Measurements from ENCODE around the gene RANBP2. TPM values are rescaled to one million over a fixed set of nuclear protein-coding genes. Genes with fewer than 3 reads are reported as not detected.
"Not testable (repeated sequence)": the region's sequence is repeated elsewhere in the genome, so short reads cannot be mapped to it uniquely, and the experiment has no call there.

The RANBP2 gene
- total and polyA plus RNA-seq, 2 experiments from 2014 or later: 9.6 to 72.9 TPM

DNA sequence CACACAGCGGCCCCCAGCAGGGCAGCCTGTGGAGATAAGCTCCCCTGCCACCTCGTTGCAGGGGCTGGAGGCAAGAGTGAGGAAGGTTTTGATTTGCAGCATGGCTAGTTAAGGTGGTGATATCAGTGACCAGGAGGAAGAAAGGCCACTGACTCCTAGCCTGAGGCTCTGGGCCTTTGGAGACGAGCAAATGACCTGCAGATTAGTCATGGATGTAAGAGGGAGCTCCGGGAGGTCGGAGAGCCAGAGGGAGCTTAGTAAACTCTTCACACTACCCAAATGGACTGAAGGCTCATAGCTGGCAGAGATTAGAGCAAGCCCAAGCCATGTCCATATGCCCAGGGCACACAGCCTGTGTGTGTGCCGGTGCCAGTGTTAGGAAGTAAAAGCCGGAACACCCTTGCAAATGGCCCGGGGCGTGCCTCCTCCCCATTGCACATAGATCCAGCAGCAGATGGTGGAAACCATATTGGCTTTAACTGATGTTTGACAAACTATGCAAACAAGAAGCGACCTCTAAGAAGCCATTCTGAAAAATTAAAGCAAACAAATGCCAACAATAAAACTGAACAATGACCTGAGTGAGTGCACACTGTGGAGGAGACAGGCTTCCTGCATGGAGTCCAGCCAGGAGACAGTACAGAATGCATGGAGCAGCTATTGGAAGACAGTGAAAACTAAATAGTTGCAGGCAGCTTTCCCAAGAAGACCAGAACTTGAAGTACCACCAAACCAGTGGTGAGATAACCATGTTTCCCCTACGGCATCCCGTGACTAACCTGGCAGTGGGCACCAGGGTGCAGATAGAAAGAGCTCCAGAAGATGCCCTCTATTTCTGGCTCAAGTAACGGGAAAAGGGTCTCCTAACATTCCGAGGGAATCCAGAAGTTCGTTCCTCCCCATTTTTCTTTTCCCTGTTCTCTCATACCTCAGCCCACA lies 30.2 kb upstream of the RANBP2 start:
- H3K4me2 ChIP-seq; H3K27me3 ChIP-seq; H3K36me3 ChIP-seq (replicated peaks; ENCODE audit: insufficient read depth, low read depth); H3K27ac ChIP-seq; H3K4me3 ChIP-seq; H3K79me2 ChIP-seq; H3K4me1 ChIP-seq (ENCODE audit: insufficient read depth); H3K9me3 ChIP-seq (ENCODE audit: low read depth); H4K20me1 ChIP-seq (ENCODE audit: insufficient read depth, poor library complexity, severe bottlenecking); DNase-seq (ENCODE audit: low spot score); H3K9me2 ChIP-seq (replicated peaks; ENCODE audit: insufficient read depth); H2AFZ ChIP-seq: not testable (repeated sequence)
- 93% methylated on average over 6 of the region's 15 CpGs for WGBS (ENCODE audit: low lambda C conversion rate, missing lambda C conversion rate)

GRCh38 chr2:108690001-108690400 lies 29.3 kb upstream of the RANBP2 start:
- no CpG with 5 or more reads among the region's 1 CpG for WGBS (ENCODE audit: low lambda C conversion rate, missing lambda C conversion rate)
- H3K79me2 ChIP-seq; H3K36me3 ChIP-seq (replicated peaks; ENCODE audit: insufficient read depth, low read depth); DNase-seq (ENCODE audit: low spot score); H3K4me3 ChIP-seq; H2AFZ ChIP-seq; H4K20me1 ChIP-seq (ENCODE audit: insufficient read depth, poor library complexity, severe bottlenecking); H3K4me2 ChIP-seq; H3K27ac ChIP-seq; H3K4me1 ChIP-seq (ENCODE audit: insufficient read depth); H3K9me2 ChIP-seq (replicated peaks; ENCODE audit: insufficient read depth); H3K27me3 ChIP-seq; H3K9me3 ChIP-seq (ENCODE audit: low read depth): not testable (repeated sequence)

- H3K4me2 ChIP-seq: no peak overlapping the region
- no peaks in the 10 kb centered on the region for H4K20me1 ChIP-seq (ENCODE audit: insufficient read depth, poor library complexity, severe bottlenecking)
- TF ChIP-seq, protein P1, sequence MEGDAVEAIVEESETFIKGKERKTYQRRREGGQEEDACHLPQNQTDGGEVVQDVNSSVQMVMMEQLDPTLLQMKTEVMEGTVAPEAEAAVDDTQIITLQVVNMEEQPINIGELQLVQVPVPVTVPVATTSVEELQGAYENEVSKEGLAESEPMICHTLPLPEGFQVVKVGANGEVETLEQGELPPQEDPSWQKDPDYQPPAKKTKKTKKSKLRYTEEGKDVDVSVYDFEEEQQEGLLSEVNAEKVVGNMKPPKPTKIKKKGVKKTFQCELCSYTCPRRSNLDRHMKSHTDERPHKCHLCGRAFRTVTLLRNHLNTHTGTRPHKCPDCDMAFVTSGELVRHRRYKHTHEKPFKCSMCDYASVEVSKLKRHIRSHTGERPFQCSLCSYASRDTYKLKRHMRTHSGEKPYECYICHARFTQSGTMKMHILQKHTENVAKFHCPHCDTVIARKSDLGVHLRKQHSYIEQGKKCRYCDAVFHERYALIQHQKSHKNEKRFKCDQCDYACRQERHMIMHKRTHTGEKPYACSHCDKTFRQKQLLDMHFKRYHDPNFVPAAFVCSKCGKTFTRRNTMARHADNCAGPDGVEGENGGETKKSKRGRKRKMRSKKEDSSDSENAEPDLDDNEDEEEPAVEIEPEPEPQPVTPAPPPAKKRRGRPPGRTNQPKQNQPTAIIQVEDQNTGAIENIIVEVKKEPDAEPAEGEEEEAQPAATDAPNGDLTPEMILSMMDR (IDR thresholded peaks at IDR 0.05; ENCODE audit: poor library complexity): no peak
- TF ChIP-seq EZH2phosphoT487 (IDR thresholded peaks at IDR 0.05; ENCODE audit: low read depth, severe bottlenecking, unreplicated experiment) (no peak), EZH2 (IDR thresholded peaks at IDR 0.05; ENCODE audit: borderline replicate concordance) (no peak)
- no peaks in the 10 kb centered on the region for H3K79me2 ChIP-seq
- H2AFZ ChIP-seq: no peak overlapping the region
- no peaks in the 10 kb centered on the region for H3K9me3 ChIP-seq (ENCODE audit: low read depth)
- no peaks in the 10 kb centered on the region for H3K4me1 ChIP-seq (ENCODE audit: insufficient read depth)
- no peaks in the 10 kb centered on the region for H3K36me3 ChIP-seq (replicated peaks; ENCODE audit: insufficient read depth, low read depth)
- H3K27ac ChIP-seq: no peak overlapping the region
- no peak for DNase-seq (ENCODE audit: low spot score)
- WGBS (ENCODE audit: low lambda C conversion rate, missing lambda C conversion rate): 96% methylated on average over 7 of the region's 7 CpGs
- no peaks in the 10 kb centered on the region for H3K27me3 ChIP-seq
- no peaks in the 10 kb centered on the region for H3K9me2 ChIP-seq (replicated peaks; ENCODE audit: insufficient read depth)
- no peak overlapping the region for H3K4me3 ChIP-seq
These were observed 27.8 kb upstream of the RANBP2 start for GRCh38 chr2:108691447-108691846.

DNA sequence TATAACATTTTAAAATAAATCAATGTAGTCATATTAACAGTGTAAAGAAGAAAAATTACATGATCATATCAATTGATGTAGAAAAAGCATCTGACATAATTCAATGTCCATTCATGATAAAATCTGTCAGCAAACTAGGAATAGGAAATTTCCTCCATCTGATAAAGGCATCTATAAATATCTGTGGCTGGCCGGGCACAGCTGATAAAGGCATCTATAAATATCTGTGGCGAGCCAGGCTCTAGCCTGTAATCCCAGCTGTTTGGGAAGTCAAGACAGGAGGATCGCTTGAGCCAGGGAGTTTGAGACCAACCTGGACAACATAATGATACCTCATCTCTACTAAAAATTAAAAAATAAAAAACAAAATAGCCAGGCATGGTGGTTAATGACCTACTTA lies 18.1 kb upstream of the RANBP2 start:
- no peaks in the 10 kb centered on the region for H3K9me2 ChIP-seq (replicated peaks; ENCODE audit: insufficient read depth)
- TF ChIP-seq EZH2phosphoT487 (IDR thresholded peaks at IDR 0.05; ENCODE audit: low read depth, severe bottlenecking, unreplicated experiment): no peak
- TF ChIP-seq, protein P1 (IDR thresholded peaks at IDR 0.05; ENCODE audit: poor library complexity): no peak
- TF ChIP-seq EZH2 (IDR thresholded peaks at IDR 0.05; ENCODE audit: borderline replicate concordance): no peak

More for the DNA sequence above, 18.1 kb upstream of the RANBP2 start:
- WGBS (ENCODE audit: low lambda C conversion rate, missing lambda C conversion rate): 46% methylated on average over 3 of the region's 3 CpGs
- H3K79me2 ChIP-seq: no peaks in the 10 kb centered on the region
- H4K20me1 ChIP-seq (ENCODE audit: insufficient read depth, poor library complexity, severe bottlenecking): no peaks in the 10 kb centered on the region
- no peak overlapping the region for H3K27ac ChIP-seq
- no peak overlapping the region for H2AFZ ChIP-seq
- no peak overlapping the region for H3K4me2 ChIP-seq
- no peaks in the 10 kb centered on the region for H3K9me3 ChIP-seq (ENCODE audit: low read depth)
- no peaks in the 10 kb centered on the region for H3K27me3 ChIP-seq
- H3K4me1 ChIP-seq (ENCODE audit: insufficient read depth): no peaks in the 10 kb centered on the region
- no peak for DNase-seq (ENCODE audit: low spot score)
- H3K36me3 ChIP-seq (replicated peaks; ENCODE audit: insufficient read depth, low read depth): no peaks in the 10 kb centered on the region
- H3K4me3 ChIP-seq: no peak overlapping the region
